H9 (cell line): Measurements from ENCODE around the gene ZMYND12. TPM values are rescaled to one million over a fixed set of nuclear protein-coding genes. Genes with fewer than 3 reads are reported as not detected.

Experiments
- DNase-seq: peaks from one replicate; pipeline ENCODE4 v3.0.0-alpha.2; 2017
- H2AFZ ChIP-seq: one replicate; pipeline ENCODE4 v1.6.1; 2013; ENCODE audit warnings: mild to moderate bottlenecking, low read length, control low read depth, moderate library complexity
- H2AK5ac ChIP-seq: 2 replicates; pipeline ENCODE4 v1.6.1; 2013; ENCODE audit warnings: low read length, control low read depth, mixed read lengths; ENCODE audit not compliant: insufficient read length
- H2BK120ac ChIP-seq: one replicate; pipeline ENCODE4 v1.6.1; 2013; ENCODE audit warnings: low read depth, mild to moderate bottlenecking, low read length, control low read depth, inconsistent platforms; ENCODE audit not compliant: poor library complexity, severe bottlenecking
- H2BK12ac ChIP-seq: 2 replicates; pipeline ENCODE4 v1.6.1; 2013; ENCODE audit warnings: low read length, control low read depth, mixed read lengths, low read depth; ENCODE audit not compliant: insufficient read length
- H2BK15ac ChIP-seq: 2 replicates; pipeline ENCODE4 v1.6.1; 2013; ENCODE audit warnings: low read depth, low read length, control low read depth
- H2BK20ac ChIP-seq: one replicate; pipeline ENCODE4 v1.6.1; 2013; ENCODE audit warnings: low read depth, mild to moderate bottlenecking, low read length, control low read depth, inconsistent platforms; ENCODE audit not compliant: poor library complexity, severe bottlenecking
- H2BK5ac ChIP-seq: 2 replicates; pipeline ENCODE4 v1.6.1; 2013; ENCODE audit warnings: low read length, control low read depth, mixed read lengths; ENCODE audit not compliant: insufficient read length
- H3K14ac ChIP-seq: 2 replicates; pipeline ENCODE4 v1.6.1; 2013; ENCODE audit warnings: low read length, control low read depth; ENCODE audit not compliant: insufficient read depth
- H3K18ac ChIP-seq: 2 replicates; pipeline ENCODE4 v1.6.1; 2013; ENCODE audit warnings: low read depth, mild to moderate bottlenecking, mixed read lengths, low read length, control low read depth; ENCODE audit not compliant: insufficient read length
- H3K23ac ChIP-seq: 2 replicates; pipeline ENCODE4 v1.6.1; 2013; ENCODE audit warnings: low read length, control low read depth, mixed read lengths, low read depth; ENCODE audit not compliant: insufficient read length
- H3K23me2 ChIP-seq: 2 replicates; pipeline ENCODE4 v1.6.1; 2013; ENCODE audit warnings: low read depth, mild to moderate bottlenecking, mixed read lengths, low read length, control low read depth; ENCODE audit not compliant: insufficient read length, poor library complexity, severe bottlenecking
- H3K27ac ChIP-seq: 2 replicates; pipeline ENCODE4 v1.5.1; 2013; ENCODE audit warnings: low read length, control low read depth, mixed read lengths, low read depth; ENCODE audit not compliant: insufficient read length
- H3K27me3 ChIP-seq: 2 replicates; pipeline ENCODE4 v1.6.1; 2013; ENCODE audit warnings: low read length, control low read depth, inconsistent platforms; ENCODE audit not compliant: insufficient read depth
- H3K4ac ChIP-seq: 2 replicates; pipeline ENCODE4 v1.6.1; 2013; ENCODE audit warnings: low read depth, mild to moderate bottlenecking, control low read depth, inconsistent platforms, low read length, moderate library complexity
- H3K4me1 ChIP-seq: 2 replicates; pipeline ENCODE4 v1.6.1; 2013; ENCODE audit warnings: low read length, control low read depth, inconsistent platforms; ENCODE audit not compliant: insufficient read depth
- H3K4me2 ChIP-seq: 2 replicates; pipeline ENCODE4 v1.6.1; 2013; ENCODE audit warnings: low read length, control low read depth, mixed read lengths; ENCODE audit not compliant: insufficient read length, insufficient read depth
- H3K56ac ChIP-seq: 2 replicates; pipeline ENCODE4 v1.6.1; 2013; ENCODE audit warnings: low read depth, mild to moderate bottlenecking, mixed read lengths, low read length, control low read depth; ENCODE audit not compliant: insufficient read length
- H3K79me1 ChIP-seq: 2 replicates; pipeline ENCODE4 v1.6.1; 2013; ENCODE audit warnings: low read depth, mild to moderate bottlenecking, moderate library complexity, low read length, control low read depth, inconsistent platforms; ENCODE audit not compliant: insufficient read depth, poor library complexity, severe bottlenecking
- H3K79me2 ChIP-seq: 2 replicates; pipeline ENCODE4 v1.6.1; 2013; ENCODE audit warnings: low read length, control low read depth, inconsistent platforms; ENCODE audit not compliant: insufficient read depth
- H3K9ac ChIP-seq: 2 replicates; pipeline ENCODE4 v1.6.1; 2013; ENCODE audit warnings: low read length, control low read depth, mixed read lengths; ENCODE audit not compliant: insufficient read length; ENCODE audit errors: extremely low read depth
- H3K9me3 ChIP-seq: one replicate; pipeline ENCODE4 v1.6.1; 2013; ENCODE audit warnings: low read depth, low read length, inconsistent platforms; ENCODE audit not compliant: control insufficient read depth
- H3T11ph ChIP-seq: one replicate; pipeline ENCODE4 v1.6.1; 2013; ENCODE audit warnings: mild to moderate bottlenecking, low read length, control low read depth, inconsistent platforms
- H4K20me1 ChIP-seq: one replicate; pipeline ENCODE4 v1.6.1; 2013; ENCODE audit not compliant: control insufficient read depth, insufficient read length, insufficient read depth
- H4K5ac ChIP-seq: 2 replicates; pipeline ENCODE4 v1.6.1; 2013; ENCODE audit warnings: low read depth, mild to moderate bottlenecking, mixed read lengths, low read length, control low read depth; ENCODE audit not compliant: insufficient read length
- H4K8ac ChIP-seq: replicated peaks from 2 replicates; pipeline ENCODE4 v1.6.1; 2013; ENCODE audit warnings: low read length, control low read depth, mixed read lengths, low read depth; ENCODE audit not compliant: insufficient read length
- H4K91ac ChIP-seq: 2 replicates; pipeline ENCODE4 v1.6.1; 2013; ENCODE audit warnings: low read depth, mild to moderate bottlenecking, moderate library complexity, mixed read lengths, low read length, control low read depth; ENCODE audit not compliant: insufficient read length
- H3K27ac Mint-ChIP-seq, 3 experiments: 2 replicates in 2 of 3; 3 replicates in 1 of 3; pipeline ENCODE4 v1.8.0; 2020 to 2021; ENCODE audit warnings: mixed read lengths in 3 of 3, mild to moderate bottlenecking in 1 of 3, moderate library complexity in 1 of 3
- H3K27me3 Mint-ChIP-seq: 2 replicates; pipeline ENCODE4 v1.8.0; 2021; ENCODE audit warnings: low read depth, mild to moderate bottlenecking, moderate library complexity, mixed read lengths
- H3K36me3 Mint-ChIP-seq, 3 experiments: 2 replicates in 2 of 3; 3 replicates in 1 of 3; pipeline ENCODE4 v1.8.0; 2020 to 2021; ENCODE audit warnings: low read depth in 3 of 3, mixed read lengths in 3 of 3; ENCODE audit not compliant: insufficient read depth in 1 of 3
- H3K4me1 Mint-ChIP-seq, 2 experiments: 2 replicates each; pipeline ENCODE4 v1.8.0; 2020; ENCODE audit warnings: mixed read lengths in 2 of 2
- H3K4me3 Mint-ChIP-seq, 2 experiments: 2 replicates in 1 of 2; 3 replicates in 1 of 2; pipeline ENCODE4 v1.8.0; 2020 to 2021; ENCODE audit warnings: mild to moderate bottlenecking in 2 of 2, mixed read lengths in 2 of 2, moderate library complexity in 1 of 2
- H3K9me3 Mint-ChIP-seq, 2 experiments: 2 replicates in 1 of 2; 3 replicates in 1 of 2; pipeline ENCODE4 v1.8.0; 2020; ENCODE audit warnings: mild to moderate bottlenecking in 2 of 2, mixed read lengths in 2 of 2, moderate library complexity in 1 of 2
- WGBS: extraction: QIAGEN DNeasy Blood & Tissue Kit; methylation state at CpG from one replicate; pipeline ENCODE4 v1.1.7; 2013; ENCODE audit warnings: missing lambda C conversion rate, low lambda C conversion rate, mixed read lengths; ENCODE audit not compliant: insufficient read length; ENCODE audit errors: extremely low coverage; 5-methylcytosine and 5-hydroxymethylcytosine counted together
- total RNA-seq: library from RNA; stranded (reverse); gene quantifications from 2 replicates; pipeline ENCODE4 v1.2.1, GENCODE V29; 2021
- TF ChIP-seq, protein P1 (sequence below): fragments of 200-600 bp; sonication (generic); conservative IDR thresholded peaks from 3 replicates; pipeline ENCODE4 v1.8.0; 2021; ENCODE audit warnings: antibody characterized with exemption, mild to moderate bottlenecking

ZMYND12 gene
- total RNA-seq, 1 experiment from 2014 or later, result 0.42 TPM

DNA sequence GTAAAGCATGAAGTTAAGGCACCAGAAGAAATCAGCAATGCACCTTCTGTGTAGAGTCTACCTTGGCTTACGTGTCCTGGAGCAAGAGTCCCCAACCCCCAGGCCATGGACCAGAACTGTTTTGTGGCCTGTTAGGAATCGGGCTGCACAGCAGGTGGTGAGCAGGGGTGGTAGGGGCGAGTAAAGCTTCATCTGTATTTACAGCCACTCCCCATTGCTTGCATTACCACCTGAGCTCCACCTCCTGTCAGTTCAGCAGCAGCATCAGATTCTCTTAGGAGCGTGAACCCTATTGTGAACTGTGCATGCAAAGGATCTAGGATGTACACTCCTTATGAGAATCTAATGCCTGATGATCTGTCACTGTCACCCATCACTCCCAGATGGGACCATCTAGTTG is 21.5 kb downstream of the ZMYND12 start:
- H3K23ac ChIP-seq, result no peak overlapping the region
- H3K4me1 Mint-ChIP-seq, result peaks cover 8 to 9% of the 10 kb centered on the region in 2 experiments
- H3K27ac Mint-ChIP-seq, result no peak overlapping the region
- no peak overlapping the region for H3K27ac ChIP-seq
- no peaks in the 10 kb centered on the region for H3K79me1 ChIP-seq
- H3K79me2 ChIP-seq, result no peaks in the 10 kb centered on the region
- H3K36me3 Mint-ChIP-seq, result no peaks in the 10 kb centered on the region
- no peak overlapping the region for H3K4me2 ChIP-seq
- H3K56ac ChIP-seq, result no peak overlapping the region
- H2AK5ac ChIP-seq, result no peak overlapping the region
- no peak overlapping the region for H4K8ac ChIP-seq
- no peak overlapping the region for H2BK120ac ChIP-seq
- no CpG with 5 or more reads among the region's 4 CpGs for WGBS
- no peaks in the 10 kb centered on the region for H3K23me2 ChIP-seq
- no peak overlapping the region for H2BK15ac ChIP-seq
- no peaks in the 10 kb centered on the region for H3K27me3 ChIP-seq
- H3K9ac ChIP-seq, result no peak overlapping the region
- H3K4me1 ChIP-seq, result no peaks in the 10 kb centered on the region; the same call in 1 of the 2 replicates
- H4K91ac ChIP-seq, result no peak overlapping the region
- H3K18ac ChIP-seq, result no peak overlapping the region
- H2BK5ac ChIP-seq, result no peak overlapping the region
- H3K9me3 Mint-ChIP-seq, result no peaks in the 10 kb centered on the region; a peak in 1 of 5 replicates
- no peaks in the 10 kb centered on the region; the same call in 1 of the 2 replicates for H3K27me3 Mint-ChIP-seq
- no peak overlapping the region for H3T11ph ChIP-seq
- no peak overlapping the region for H3K4ac ChIP-seq
- no peak overlapping the region for H2BK12ac ChIP-seq
- no peak overlapping the region for H4K5ac ChIP-seq
- no peak overlapping the region for H3K14ac ChIP-seq
- TF ChIP-seq, protein P1, sequence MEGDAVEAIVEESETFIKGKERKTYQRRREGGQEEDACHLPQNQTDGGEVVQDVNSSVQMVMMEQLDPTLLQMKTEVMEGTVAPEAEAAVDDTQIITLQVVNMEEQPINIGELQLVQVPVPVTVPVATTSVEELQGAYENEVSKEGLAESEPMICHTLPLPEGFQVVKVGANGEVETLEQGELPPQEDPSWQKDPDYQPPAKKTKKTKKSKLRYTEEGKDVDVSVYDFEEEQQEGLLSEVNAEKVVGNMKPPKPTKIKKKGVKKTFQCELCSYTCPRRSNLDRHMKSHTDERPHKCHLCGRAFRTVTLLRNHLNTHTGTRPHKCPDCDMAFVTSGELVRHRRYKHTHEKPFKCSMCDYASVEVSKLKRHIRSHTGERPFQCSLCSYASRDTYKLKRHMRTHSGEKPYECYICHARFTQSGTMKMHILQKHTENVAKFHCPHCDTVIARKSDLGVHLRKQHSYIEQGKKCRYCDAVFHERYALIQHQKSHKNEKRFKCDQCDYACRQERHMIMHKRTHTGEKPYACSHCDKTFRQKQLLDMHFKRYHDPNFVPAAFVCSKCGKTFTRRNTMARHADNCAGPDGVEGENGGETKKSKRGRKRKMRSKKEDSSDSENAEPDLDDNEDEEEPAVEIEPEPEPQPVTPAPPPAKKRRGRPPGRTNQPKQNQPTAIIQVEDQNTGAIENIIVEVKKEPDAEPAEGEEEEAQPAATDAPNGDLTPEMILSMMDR, result no peak
- H2AFZ ChIP-seq, result no peak overlapping the region
- no peak overlapping the region for H3K4me3 Mint-ChIP-seq
- no peaks in the 10 kb centered on the region for H3K9me3 ChIP-seq
- no peak for DNase-seq
- no peak overlapping the region for H2BK20ac ChIP-seq
- H4K20me1 ChIP-seq, result no peaks in the 10 kb centered on the region
